ENCODE data around the gene MTHFD2.
A peak's percentile ranks its signal among the peaks of the same experiment; 100 is the strongest.
"Not testable (repeated sequence)": the region's sequence is repeated elsewhere in the genome, so short reads cannot be mapped to it uniquely, and the experiment has no call there.

The MTHFD2 gene

DNA sequence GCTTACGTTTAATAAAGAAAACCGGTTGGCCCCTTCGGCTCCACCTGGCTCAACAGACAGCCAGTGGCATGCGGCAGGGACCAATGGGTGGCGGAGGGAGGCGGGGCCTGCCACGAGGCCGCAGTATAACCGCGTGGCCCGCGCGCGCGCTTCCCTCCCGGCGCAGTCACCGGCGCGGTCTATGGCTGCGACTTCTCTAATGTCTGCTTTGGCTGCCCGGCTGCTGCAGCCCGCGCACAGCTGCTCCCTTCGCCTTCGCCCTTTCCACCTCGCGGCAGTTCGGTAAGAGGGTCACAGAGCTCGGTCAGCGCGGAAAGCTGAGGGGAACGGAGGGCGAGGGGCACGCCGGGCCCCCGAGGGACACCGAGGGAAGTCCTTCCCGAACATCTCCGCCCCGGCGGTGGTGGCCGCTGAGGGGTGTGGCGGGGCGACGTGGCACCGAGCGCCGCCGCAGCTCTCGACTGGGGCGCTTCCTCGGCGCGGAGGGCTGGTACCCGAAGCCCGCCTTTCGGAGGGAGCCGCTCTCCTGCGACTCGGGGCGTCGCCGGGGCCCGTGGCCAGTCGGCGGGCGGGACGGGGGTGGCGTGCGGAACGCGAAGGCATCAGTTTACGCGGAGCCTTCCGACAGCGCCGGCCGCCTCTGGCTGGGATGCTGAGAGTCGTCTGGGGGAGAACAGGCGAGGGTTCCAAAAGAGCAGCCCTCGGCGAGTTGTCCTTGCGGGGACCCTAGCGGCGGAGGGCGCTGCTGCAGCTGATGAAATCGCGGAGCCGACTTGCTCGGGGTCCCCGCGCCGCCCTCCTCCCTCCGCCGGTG lies at the start of gene MTHFD2:
Gene MTHFD2, plus strand, starts transcription at position 155 of the 814 bp plus-strand sequence. Its CDS starts 27 bp downstream, at position 182.
- peak; percentile 89 for DNase-seq

- no peak for DNase-seq
These were observed 49.2 kb upstream of the MTHFD2 start for GRCh38 chr2:74149247-74149525.

DNA sequence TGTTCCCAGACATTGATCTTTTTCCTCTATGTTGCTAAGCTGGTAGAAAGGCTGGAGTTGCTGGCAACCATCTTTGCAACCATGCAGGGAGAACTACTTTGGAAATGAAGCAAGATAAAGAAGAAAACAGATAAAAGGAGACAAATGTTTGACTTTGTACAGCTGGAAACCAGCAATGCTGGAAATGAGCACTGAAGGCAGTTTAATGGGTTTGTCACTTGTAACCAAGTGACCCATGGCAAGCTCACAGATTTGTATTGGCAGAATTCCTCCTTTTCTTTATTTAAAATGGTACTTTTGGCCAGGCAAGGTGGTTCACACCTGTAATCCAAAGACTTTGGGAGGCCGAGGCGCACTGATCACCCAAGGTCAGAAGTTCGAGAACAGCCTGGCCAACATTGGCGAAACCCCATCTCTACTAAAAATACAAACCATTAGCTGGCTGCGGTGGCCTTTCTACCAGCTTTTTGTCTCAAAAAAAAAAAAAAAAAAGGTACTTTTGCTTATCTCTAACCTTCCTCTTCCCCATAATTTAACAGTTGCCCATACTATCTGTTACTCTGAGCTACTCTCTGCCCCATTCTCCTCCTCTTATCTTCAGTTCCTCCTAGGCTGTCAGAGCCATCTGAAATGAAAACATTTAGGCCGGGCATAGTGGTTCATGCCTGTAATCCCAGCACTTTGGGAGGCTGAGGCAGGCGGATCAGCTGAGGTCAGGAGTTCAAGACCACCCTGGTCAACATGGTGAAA lies 48.7 kb upstream of the MTHFD2 start:
- no peak for DNase-seq

DNA sequence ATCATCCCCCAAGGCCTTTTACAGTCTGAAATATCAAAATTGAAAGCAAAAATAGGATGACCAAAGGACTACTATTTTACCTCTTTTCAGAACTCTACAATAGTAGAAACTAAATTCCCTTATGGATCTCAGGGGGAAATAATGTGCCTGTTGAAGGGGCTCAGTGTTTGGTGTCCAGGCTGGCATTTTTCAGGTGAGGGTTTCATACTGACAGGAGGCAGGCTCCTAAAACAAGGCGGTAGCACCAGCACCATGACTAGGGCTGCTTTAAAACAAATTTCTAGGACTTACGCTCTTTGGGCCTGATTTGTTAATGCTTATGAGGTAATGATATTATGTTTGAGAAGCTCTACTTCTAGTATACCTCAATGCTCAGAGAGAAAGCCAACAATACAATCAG lies 45.5 kb upstream of the MTHFD2 start:
- no peak for DNase-seq

- no peak for DNase-seq
These were observed 42.6 kb upstream of the MTHFD2 start for GRCh38 chr2:74155830-74156229.

GRCh38 chr2:74162951-74163350 lies 35.5 kb upstream of the MTHFD2 start:
- no peak for DNase-seq

DNA sequence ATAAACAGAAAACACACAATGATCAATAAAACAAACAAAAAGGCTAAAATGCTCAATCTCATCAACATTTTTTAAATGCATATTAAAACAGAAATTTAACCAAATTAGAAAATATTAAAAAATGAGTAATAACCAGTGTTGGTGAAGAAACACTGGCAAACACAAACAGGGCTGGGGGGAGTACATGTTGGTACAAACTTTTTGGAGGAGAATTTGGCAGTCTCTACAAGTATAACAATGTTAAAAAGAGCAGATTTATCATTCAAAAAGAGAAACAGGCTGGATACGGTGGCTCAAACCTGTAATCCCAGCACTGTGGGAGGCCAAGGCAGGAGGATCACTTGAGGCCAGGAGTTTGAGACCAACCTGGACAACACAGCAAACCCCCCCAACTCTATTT lies 33.7 kb upstream of the MTHFD2 start:
- DNase-seq, result no peak

- no peak for DNase-seq
These were observed 29.7 kb upstream of the MTHFD2 start for GRCh38 chr2:74168739-74169138.

DNA sequence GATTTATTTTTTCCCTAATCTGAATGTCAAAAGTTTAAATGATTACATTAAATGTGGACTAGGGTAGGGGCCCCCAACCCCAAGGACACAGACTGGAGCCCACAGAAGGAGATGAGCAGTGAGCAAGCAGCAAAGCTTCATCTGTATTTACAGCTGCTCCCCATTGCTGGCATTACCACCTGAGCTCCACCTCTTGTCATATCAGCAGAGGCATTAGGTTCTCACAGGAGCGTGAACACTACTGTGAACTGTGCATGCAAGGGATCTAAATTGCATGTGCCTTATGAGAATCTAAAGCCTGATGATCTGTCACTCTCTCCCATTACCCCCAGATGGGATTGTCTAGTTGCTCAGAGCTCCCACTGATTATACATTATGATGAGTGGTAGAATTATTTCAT lies 23.5 kb upstream of the MTHFD2 start:
- DNase-seq, result no peak

DNA sequence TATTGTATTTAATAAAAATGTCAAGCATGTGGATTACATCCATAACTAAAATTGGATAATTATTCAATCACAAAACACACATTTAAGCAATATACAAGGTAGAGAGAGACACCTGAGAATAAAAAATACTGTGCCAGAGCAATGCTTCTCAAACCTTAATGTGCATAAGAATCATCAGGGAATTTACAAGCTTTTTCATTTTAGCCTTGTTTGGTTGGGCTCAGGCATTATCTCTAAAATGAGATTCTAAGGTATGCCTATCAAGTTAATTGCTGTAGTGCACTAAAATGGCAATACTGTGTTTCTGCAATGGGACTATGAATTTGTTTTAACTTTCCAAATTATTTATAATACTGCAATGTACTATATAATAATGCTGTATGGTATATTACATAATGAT lies 20.7 kb upstream of the MTHFD2 start:
- DNase-seq, result no peak

DNA sequence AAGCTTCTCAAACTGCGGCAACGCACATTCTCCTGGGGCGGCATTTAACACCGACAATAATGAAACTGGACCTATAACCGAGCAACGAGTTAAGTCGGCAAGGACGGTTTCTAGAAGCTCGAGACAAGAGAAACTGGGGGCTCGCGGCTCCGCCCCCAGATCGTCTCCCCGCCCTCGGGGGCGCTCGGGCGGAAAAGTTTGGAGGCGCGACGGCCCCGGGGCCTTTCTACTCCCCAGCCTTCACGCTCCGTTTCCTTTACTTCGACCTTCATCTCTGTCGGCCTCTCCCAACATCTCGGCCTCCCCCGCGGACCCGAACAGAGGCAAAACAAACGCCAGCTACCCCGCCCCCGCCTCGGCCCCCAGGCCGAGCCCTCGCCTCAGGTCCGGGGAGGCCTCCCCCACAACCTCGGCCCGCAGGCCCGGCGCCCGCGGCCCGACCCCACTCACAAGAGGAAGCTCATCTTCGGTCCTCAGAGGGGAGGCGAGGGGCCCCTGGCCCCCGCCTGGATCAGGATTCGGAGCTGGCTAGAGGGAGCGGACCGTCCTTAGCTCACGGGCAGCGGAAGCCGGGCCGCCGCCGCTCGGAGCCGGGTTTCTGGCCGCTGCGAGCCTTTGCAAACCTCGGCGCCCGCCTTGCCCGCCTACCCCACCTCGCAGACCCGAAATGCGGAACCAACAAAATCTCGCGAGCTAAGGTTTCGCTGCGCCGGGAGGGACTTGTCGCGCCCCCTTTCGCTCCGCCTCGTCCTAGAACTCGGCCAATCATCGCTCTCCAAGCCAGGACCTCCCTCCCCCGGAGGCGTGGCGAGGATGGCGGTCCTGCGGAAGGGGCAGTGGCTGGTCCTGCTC lies 20.0 kb upstream of the MTHFD2 start, which contains the start of gene MOB1A:
Gene MOB1A, minus strand, starts transcription at position 669 of the 852 bp plus-strand sequence. Its CDS starts 205 bp downstream, at position 464.
- DNase-seq, result peak; percentile 97

DNA sequence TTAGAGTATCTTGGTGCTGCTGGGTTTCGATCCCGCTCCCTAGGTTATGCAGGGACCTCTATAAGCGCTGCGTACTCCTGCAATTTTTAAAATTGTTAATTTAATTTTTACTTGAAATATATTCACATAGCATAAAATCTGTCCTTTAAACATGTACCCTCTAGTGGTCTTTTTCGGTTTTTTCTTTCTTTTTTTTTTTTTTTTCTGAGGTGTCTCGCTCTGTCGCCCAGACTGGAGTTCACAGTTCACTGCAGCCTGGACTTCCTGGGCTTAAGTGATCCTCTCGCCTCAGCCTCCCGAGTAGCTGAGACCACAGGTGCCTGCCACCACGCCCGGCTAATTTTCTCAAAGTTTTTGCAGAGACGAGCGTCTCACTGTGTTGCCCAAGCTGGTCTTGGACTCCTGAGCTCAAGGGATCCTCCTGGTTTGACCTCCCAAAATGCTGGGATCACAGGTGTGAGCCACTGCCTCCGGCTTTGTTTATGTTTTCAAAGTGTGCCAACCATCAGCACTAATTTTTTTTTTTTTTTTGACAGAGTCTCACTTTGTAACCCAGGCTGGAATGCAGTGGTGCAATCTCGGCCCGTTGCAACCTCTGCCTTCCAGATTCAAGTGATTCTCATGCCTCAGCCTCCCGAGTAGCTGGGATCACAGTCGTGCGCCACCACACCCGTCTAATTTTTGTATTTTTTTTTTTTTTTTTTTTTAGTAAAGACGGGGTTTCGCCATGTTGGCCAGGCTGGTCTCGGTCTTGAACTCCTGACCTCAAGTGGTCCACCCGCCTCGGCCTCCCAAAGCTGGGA lies 19.2 kb upstream of the MTHFD2 start:
- DNase-seq, result no peak

DNA sequence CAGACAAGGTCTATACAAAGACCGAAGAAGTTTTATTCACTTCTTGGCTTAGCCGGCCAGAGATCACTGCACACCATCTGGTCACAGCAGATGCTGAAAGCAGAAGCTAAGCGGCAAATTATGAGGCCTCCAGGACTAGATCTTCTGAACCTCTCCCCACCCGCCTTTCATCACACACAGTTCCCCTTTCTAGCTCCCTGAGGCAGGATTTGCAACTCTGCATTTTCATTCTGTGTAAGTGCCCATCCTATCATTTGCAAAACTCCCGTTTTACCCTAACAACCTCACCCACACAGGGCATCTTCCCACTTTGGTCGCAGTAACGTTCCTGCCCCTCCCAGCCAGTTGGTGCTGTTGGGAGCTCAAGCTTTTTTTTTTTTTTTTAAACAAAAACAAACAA lies 16.7 kb upstream of the MTHFD2 start:
- no peak for DNase-seq

- no peak for DNase-seq
These were observed 14.5 kb upstream of the MTHFD2 start for GRCh38 chr2:74183878-74184277.

DNA sequence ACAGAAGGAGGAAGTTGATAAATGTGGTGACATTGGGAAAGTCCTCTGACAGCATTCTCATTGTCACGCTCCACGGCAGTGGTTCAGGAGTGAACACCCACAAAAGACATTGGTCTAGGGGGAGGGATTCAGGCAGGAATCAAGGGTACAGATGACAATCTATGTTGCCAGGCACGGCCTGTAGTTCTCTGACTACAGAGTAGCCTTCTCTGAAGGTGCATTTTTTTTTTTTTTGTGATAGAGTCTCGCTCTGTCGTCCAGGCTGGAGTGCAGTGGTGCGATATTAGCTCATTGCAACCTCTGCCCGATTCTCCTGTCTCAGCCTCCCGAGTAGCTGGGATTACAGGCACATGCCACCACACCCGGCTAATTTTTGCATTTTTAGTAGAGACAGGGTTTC lies 12.4 kb upstream of the MTHFD2 start:
- no peak for DNase-seq

DNA sequence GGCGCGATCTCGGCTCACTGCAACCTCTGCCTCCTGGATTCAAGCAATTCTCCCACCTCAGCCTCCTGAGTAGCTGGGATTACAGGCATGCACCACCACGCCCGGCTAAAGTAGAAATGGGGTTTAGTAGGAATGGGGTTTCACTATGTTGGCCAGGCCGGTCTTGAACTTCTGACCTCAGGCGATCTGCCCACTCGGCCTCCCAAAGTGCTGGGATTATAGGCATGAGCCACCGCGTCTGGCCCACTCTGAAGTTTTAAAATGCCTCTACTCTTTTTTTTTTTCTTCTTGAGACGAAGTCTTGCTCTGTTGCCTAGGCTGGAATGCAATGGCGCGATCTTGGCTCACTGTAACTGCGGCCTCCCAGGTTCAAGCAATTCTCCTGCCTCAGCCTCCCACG lies 11.7 kb upstream of the MTHFD2 start:
- not testable (repeated sequence) for DNase-seq

GRCh38 chr2:74188018-74188601 lies 10.3 kb upstream of the MTHFD2 start:
- DNase-seq, result no peak

DNA sequence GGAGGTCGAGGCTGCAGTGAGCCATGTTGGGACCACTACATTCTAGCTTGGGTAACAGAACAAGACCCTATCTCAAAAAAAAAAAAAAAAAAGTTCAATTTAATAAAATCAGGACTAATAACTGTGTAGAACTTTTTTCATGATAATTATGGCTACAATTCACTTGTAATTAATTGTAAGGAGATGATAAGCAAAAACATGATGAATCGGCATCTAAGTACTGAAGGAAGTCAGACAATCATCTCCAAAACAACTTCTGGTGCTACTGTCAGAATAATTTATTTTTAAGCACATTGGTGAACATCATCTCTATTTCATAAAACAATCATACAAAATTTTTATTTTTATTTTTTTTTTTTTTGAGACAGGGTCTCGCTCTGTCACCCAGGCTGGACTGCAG lies 9.7 kb upstream of the MTHFD2 start:
- no peak for DNase-seq

DNA sequence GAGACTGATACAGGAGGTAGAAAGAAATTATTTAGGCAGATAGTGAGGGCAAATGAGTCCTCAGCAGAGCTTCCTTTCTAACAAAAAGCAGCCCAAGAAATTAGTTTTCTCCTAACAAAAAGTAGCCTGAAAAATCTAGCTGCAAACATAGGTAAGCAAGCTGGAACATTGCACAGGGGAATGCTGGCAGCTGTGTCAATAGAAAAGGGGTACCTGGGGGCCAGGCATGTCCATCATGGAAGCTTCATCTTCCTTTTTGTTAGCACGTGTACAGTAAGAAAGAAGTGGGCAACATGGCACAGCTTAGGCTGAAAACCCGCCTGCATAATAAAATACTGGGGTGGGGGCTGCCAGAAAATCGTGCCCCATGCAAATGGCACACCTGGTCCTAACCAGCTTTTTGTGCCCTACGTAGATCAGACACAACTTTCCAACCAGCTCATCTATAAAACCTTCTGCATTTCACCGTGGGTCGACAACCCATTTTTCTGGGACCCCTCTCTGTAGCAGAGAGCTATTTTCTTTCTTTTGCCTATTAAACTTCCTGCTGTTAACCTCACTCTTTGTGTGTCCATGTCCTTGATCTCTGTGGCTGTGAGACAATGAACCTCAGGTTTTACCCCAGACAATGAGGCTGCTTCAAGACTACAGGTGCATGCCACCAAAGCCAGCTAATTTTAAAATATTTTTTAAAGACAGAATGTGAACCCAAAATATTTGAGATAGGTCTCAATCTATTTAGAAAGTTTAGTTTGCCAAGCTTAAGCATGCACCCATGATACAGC lies 6.6 kb upstream of the MTHFD2 start:
- DNase-seq, result no peak

DNA sequence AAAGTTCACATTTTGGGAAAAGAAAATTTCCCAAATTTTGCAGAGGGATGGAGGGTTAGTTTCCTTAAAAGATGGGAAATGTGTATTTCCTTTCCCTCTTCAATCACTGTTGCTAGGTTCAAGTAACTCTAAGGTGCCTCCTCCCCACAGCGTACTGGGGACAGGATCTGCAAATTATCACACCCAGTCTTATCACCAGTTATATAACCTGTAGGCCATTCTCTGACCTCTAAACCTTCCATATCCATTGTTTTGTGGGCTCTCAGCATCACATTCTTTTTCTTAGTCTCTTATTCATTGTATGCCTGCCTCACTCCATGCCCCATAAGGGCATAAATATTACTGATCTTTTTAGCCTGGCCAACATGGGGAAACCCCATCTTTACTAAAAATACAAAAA lies 3.6 kb upstream of the MTHFD2 start:
- DNase-seq, result no peak

- DNase-seq, result no peak
These were observed 1.4 kb upstream of the MTHFD2 start for GRCh38 chr2:74197049-74197448.

All from amniotic stem cell (primary cell).